ENCODE data around the gene TMEM80.

GRCh38 chr11:687751-688150 lies 7.9 kb upstream of the TMEM80 start:
- TF ChIP-seq CTCF (IDR thresholded peaks at IDR 0.05; ENCODE audit: control extremely low read depth in 1 of 3, insufficient read depth in 1 of 3, low read depth in 1 of 3, low read length in 3 of 3) (no peak), E2F6 (IDR thresholded peaks at IDR 0.05) (no peak), CREB1 (IDR thresholded peaks at IDR 0.05) (no peak), POLR2A (IDR thresholded peaks at IDR 0.05; ENCODE audit: control extremely low read depth in 1 of 2, low read depth in 2 of 2, low read length in 2 of 2) (no peak), SIN3A (conservative IDR thresholded peaks at IDR 0.05 in 1 of 2, IDR thresholded peaks at IDR 0.05 in 1 of 2; ENCODE audit: low read depth in 1 of 2, low read length in 2 of 2) (no peak), MAFK (IDR thresholded peaks at IDR 0.05; ENCODE audit: low read depth, low read length) (no peak), YY1 (IDR thresholded peaks at IDR 0.05; ENCODE audit: low read depth, low read length) (no peak), BCL11A (IDR thresholded peaks at IDR 0.05; ENCODE audit: low read depth in 2 of 2, low read length in 2 of 2) (no peak), MAX (IDR thresholded peaks at IDR 0.05) (no peak), KDM1A (IDR thresholded peaks at IDR 0.05; ENCODE audit: borderline replicate concordance, low read length) (no peak), EZH2 (IDR thresholded peaks at IDR 0.05; ENCODE audit: low read depth, low read length, severe bottlenecking) (no peak), SP2 (IDR thresholded peaks at IDR 0.05; ENCODE audit: low read length) (no peak), SP1 (IDR thresholded peaks at IDR 0.05; ENCODE audit: low read depth, low read length) (no peak), TCF12 (IDR thresholded peaks at IDR 0.05; ENCODE audit: low read depth, low read length) (no peak)
